ENCODE measurements around the gene LDB2. TPM values are rescaled to one million over a fixed set of nuclear protein-coding genes. Genes with fewer than 3 reads are reported as not detected.

The LDB2 gene
- polyA plus RNA-seq, 2 of the 4 experiments (the other 2 are of a cell fraction) = not detected

- TF ChIP-seq ZNF302 (CRISPR knock-in tag; IDR thresholded peaks at IDR 0.05) = no peak
- TF ChIP-seq MAFK (IDR thresholded peaks at IDR 0.05; ENCODE audit: partially characterized antibody) = no peak
- no peak for TF ChIP-seq RCOR1 (IDR thresholded peaks at IDR 0.05; ENCODE audit: low read depth, low read length)
- TF ChIP-seq CBX2 (IDR thresholded peaks at IDR 0.05; ENCODE audit: borderline replicate concordance, low read depth) = no peak
- no peak for TF ChIP-seq HDAC2 (IDR thresholded peaks at IDR 0.05)
- Histone ChIP-seq H3K4me3 (no peak overlapping the region), H3K4me1 (no peaks in the 10 kb centered on the region), H3K27ac (no peak overlapping the region), H3K4me2 (no peak overlapping the region), H3K9me3 (no peaks in the 10 kb centered on the region)
- WGBS (ENCODE audit: missing lambda C conversion rate) = 45% methylated on average over 4 of the region's 6 CpGs
- no peak for DNase-seq (ENCODE audit: low read depth in 1 of 2, low spot score in 1 of 2)
- FAIRE-seq = no peak
- ATAC-seq = no peak
- ChIA-PET CTCF (no interaction called here), POLR2A (no interaction called here)
Observed at GRCh38 chr4:16843831-16844508, 54.5 kb downstream of the LDB2 start.

DNA sequence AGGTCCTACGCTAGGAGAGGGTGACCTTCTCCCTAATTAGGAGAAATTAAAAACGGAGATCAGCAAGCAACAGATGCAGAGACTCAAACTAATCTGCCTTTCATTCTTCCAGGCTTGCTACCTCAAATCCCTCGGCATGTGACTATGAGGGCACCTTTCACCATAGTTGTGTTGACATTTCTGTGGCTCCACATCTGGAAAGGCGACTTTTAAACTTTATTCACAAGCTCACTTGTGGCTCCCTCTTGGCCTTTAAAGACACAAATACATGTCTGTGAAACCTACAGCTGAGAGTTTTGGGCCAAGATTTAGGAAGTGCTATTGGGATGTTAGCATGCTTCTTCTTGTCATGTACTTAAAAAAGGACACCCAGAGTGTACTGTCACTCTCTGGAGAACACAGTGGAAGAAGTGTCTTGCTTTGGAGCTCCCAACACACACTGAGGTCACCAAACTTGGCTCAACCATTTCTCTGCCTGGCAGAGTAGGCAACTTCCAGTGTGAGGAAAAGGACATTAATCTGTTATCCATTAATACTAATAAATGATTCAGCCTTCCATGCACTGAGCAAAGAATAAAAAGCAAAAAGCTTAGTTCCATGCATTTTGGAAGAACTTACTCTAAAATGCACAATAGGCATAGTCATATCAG lies 60.1 kb downstream of the LDB2 start:
- 0% methylated on average over 4 of the region's 4 CpGs for WGBS (ENCODE audit: missing lambda C conversion rate)

DNA sequence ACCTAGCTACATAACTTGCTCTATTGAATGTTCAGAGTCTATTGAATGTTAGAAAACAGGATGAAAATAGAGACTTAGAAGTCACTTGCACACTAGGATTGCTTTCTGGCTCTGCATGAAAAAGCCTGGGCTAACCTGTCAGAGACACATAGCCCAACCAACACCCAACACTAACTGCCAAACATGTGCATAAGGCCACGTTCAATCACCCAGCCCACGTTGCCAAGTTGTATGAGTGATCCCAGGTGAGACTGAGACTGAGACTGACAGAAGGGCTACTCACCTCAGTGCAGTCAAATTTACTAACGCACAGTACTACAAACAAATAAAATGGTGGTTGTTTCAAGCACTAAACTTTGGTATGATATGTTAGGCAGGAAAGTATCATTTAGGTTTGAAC lies 61.0 kb downstream of the LDB2 start:
- H3K4me1 ChIP-seq = no peaks in the 10 kb centered on the region
- ChIA-PET POLR2A (no interaction called here), CTCF (no interaction called here)
- no peaks in the 10 kb centered on the region for H3K9me3 ChIP-seq
- TF ChIP-seq, protein P1, sequence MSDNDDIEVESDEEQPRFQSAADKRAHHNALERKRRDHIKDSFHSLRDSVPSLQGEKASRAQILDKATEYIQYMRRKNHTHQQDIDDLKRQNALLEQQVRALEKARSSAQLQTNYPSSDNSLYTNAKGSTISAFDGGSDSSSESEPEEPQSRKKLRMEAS (IDR thresholded peaks at IDR 0.05) = no peak
- TF ChIP-seq E2F6 (IDR thresholded peaks at IDR 0.05; ENCODE audit: borderline replicate concordance, low read depth) (no peak), ELK1 (IDR thresholded peaks at IDR 0.05; ENCODE audit: low read depth, low read length) (no peak), NFE2L2 (conservative IDR thresholded peaks at IDR 0.05; ENCODE audit: low read length) (no peak), HOXB5 (CRISPR knock-in tag; IDR thresholded peaks at IDR 0.05) (no peak), POLR2AphosphoS2 (conservative IDR thresholded peaks at IDR 0.05; ENCODE audit: low read length) (no peak), ESRRA (IDR thresholded peaks at IDR 0.05; ENCODE audit: borderline replicate concordance, low read length) (no peak), JUN (IDR thresholded peaks at IDR 0.05) (no peak), PHF8 (IDR thresholded peaks at IDR 0.05; ENCODE audit: borderline replicate concordance, low read depth) (no peak), EHMT2 (IDR thresholded peaks at IDR 0.05; ENCODE audit: low read depth) (no peak), SMC3 (IDR thresholded peaks at IDR 0.05) (no peak), FOXS1 (CRISPR knock-in tag; IDR thresholded peaks at IDR 0.05) (no peak), FOSL2 (IDR thresholded peaks at IDR 0.05) (no peak), FOSL2 (CRISPR knock-in tag; IDR thresholded peaks at IDR 0.05) (no peak)
- H3K27ac ChIP-seq = no peak overlapping the region
- H3K4me3 ChIP-seq = no peak overlapping the region
- FAIRE-seq = no peak
- no peak overlapping the region for H3K4me2 ChIP-seq
- no peak for ATAC-seq
- 13% methylated on average over 2 of the region's 3 CpGs for WGBS (ENCODE audit: missing lambda C conversion rate)
- no peak for DNase-seq (ENCODE audit: low read depth in 1 of 2, low spot score in 1 of 2)

More for the DNA sequence above, 60.1 kb downstream of the LDB2 start:
- no peaks in the 10 kb centered on the region for H3K9me3 ChIP-seq
- H3K4me1 ChIP-seq = no peaks in the 10 kb centered on the region
- no peak overlapping the region for H3K4me2 ChIP-seq
- H3K4me3 ChIP-seq = no peak overlapping the region
- FAIRE-seq = no peak
- no peak for TF ChIP-seq NPAS2 (CRISPR knock-in tag; IDR thresholded peaks at IDR 0.05; ENCODE audit: borderline replicate concordance)
- TF ChIP-seq, protein P2, sequence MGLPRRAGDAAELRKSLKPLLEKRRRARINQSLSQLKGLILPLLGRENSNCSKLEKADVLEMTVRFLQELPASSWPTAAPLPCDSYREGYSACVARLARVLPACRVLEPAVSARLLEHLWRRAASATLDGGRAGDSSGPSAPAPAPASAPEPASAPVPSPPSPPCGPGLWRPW (IDR thresholded peaks at IDR 0.05) = no peak
- TF ChIP-seq FOXS1 (CRISPR knock-in tag; IDR thresholded peaks at IDR 0.05) = no peak
- no peak for TF ChIP-seq MYC (IDR thresholded peaks at IDR 0.05; ENCODE audit: borderline replicate concordance, low read length)
- TF ChIP-seq USF2 (IDR thresholded peaks at IDR 0.05) = no peak
- TF ChIP-seq HDAC2 (IDR thresholded peaks at IDR 0.05) = no peak
- TF ChIP-seq, protein P3, sequence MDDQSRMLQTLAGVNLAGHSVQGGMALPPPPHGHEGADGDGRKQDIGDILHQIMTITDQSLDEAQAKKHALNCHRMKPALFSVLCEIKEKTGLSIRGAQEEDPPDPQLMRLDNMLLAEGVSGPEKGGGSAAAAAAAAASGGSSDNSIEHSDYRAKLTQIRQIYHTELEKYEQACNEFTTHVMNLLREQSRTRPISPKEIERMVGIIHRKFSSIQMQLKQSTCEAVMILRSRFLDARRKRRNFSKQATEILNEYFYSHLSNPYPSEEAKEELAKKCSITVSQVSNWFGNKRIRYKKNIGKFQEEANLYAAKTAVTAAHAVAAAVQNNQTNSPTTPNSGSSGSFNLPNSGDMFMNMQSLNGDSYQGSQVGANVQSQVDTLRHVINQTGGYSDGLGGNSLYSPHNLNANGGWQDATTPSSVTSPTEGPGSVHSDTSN (IDR thresholded peaks at IDR 0.05) = no peak
- POLR2A ChIA-PET = no interaction called here
- CTCF ChIA-PET = no interaction called here
- no peak for DNase-seq (ENCODE audit: low read depth in 1 of 2, low spot score in 1 of 2)
- ATAC-seq = no peak
- H3K27ac ChIP-seq = no peak overlapping the region

Measured in A549 (cell line).